NCI-H2081 (cell line): ENCODE results near the gene COPZ1.
A peak's percentile ranks its signal among the peaks of the same experiment; 100 is the strongest.
"Not testable (repeated sequence)": the region's sequence is repeated elsewhere in the genome, so short reads cannot be mapped to it uniquely, and the experiment has no call there.

Source experiments
- DNase-seq, 2 experiments: peaks; one replicate each; lab custom pipeline; 2025; lab: John Stamatoyannopoulos, UW

The COPZ1 gene

DNA sequence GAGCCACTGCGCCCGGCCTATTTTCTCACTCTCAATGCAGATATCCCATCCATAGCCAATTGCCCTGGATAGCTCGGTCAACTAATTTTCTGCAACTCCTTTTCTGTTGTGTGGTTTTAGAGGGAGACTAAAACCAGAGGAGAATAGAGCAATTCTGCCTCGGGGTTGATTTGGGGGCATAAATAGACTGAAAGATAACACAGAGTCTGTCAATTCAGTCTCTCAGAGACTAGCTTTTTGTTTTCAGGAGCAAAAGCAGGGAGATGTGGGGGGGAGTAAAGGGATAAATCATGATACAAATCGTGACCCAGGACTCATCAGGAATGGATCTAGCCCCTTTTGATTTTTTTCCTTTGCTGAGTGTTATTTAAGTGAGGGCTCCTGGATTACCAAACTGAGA lies 6.5 kb downstream of the COPZ1 start:
- DNase-seq = no peak

DNA sequence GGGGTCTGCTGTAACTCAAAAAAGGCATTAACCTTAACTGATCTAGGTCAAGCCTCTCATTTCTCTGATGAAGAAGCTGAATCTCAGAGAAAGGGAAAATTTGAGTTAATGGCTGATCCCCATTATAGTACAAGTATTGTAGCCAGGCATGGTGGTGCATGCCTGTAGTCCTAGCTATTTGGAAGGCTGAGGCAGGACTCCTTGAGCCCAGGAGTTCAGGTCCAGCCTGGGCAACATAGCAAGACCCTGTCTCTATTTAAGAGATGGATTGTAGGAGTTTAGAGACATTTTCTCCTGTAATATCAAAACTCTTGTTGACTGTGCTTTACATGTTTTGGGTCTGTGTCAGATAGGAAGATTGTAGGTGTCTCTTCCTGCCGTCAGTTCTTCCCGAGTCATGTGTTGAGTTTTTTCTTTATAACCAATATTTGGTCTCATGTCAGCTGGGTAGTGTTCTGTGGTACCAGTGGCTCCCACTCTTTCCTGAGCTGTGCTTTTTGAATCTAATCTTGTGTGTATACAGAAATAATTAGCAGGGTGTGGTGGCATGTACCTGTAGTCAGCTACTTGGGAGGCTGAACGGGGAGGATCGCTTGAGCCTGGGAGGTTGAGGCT lies 8.6 kb downstream of the COPZ1 start:
- DNase-seq = no peak

DNA sequence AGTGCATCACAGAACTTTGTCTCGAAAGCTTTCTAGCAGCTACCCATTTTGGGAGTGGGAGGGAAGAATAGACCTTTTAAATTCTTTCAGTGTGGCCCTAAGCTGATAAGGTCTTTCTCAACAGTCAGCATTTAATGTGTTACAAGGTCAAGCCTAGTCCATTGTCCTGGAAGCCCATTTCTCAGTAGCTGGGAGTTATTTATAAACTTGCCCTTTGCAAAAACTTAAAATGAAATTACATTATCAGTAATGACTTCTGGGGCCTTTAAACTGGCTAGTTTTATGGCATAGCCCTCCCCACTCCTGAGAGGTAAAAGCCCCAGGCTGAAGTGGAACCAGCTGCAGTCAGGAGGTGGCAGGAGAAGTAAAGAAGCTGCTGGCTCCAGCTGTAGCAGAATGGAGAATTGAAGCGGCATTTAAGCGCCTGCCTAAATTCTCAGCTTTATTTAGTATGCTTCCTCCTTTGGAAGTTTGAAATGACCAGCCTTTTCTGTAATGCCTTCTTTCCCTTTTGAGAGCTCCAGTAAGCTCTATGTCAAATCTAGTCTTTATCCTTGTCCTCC lies 12.4 kb downstream of the COPZ1 start:
- DNase-seq = peak in 1 of 2 experiments; percentile 37

DNA sequence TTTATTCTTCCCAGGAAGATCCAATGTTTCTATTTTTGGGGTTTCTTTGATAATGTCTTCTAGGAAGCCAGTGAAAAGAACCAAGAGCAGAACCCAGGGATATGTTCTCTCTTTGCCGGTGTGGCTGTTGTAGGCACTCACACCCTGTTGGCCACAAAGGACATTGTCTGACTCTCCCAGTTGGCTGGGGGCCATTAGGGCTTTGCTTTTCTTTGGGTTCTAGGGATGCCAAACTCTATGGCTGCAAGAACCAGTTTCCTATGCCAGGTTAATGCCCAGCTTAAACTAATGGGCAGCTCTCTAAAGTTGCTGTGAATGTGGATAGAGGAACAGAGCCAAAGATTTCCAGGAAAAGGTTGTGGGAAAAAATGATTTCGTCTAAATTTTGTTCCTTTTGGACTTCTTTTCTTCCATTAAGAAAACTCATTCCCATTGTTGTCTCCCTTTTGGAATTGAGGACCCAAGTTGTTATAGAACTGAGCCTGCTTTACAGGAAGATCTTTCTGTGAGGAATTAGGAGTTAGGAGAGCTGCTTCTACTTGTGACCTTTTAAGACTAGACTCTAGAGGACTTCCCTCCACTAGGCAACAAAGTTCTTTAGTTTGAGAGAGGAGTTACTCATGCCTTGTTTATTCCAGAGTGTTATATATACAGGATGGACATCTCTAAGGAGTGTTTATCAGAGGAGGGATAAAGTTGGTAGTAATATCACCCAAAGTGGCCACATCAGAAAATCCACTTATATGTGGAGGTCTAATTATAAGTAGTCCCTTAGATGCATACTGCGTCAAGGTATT lies 13.1 kb downstream of the COPZ1 start:
- DNase-seq = no peak

DNA sequence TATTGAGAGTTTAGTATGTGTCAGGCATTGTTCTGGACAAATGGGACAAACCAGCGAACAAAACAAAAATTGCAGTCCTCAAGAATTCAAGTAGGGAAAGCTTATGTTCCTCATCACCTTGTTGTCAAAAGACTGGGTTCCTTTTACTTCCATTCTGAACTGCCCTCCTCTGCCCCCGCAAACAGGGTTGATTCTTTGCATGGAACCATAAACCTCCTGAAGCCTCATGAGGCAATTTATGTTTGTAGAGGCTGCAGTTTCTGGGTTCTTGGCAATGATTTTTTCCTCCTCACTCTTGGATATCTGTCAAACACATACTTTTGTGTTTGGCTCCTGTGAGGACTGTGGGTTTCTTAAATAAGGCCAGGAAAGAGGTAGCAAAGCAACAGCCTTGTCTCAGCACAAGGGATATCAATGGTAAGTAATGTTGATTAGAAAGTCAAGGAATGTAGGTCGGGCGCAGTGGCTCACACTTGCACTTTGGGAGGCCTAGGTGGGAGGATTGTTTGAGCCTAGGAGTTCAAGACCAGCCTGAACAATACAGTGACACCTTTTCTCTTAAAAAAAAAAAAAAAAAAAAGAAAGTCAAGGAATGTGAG lies 13.9 kb downstream of the COPZ1 start:
- no peak for DNase-seq

DNA sequence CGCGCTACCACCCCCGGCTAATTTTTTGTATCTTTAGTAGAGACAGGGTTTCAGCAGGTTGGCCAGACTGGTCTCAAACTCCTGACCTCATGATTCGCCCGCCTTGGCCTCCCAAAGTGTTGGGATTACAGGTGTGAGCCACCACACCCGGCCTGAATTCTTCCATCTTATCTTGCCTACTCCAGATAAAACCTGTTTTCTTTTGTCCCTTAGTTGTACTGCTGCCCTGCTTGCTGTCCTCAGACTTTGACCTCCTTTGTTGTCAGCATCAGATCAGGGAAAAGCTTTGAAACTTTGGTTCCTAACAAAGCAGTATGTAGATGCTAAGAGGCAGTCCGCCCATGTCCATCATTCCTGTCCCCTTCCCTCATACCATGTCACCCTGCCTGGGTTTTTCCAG lies 15.9 kb downstream of the COPZ1 start:
- DNase-seq = no peak

DNA sequence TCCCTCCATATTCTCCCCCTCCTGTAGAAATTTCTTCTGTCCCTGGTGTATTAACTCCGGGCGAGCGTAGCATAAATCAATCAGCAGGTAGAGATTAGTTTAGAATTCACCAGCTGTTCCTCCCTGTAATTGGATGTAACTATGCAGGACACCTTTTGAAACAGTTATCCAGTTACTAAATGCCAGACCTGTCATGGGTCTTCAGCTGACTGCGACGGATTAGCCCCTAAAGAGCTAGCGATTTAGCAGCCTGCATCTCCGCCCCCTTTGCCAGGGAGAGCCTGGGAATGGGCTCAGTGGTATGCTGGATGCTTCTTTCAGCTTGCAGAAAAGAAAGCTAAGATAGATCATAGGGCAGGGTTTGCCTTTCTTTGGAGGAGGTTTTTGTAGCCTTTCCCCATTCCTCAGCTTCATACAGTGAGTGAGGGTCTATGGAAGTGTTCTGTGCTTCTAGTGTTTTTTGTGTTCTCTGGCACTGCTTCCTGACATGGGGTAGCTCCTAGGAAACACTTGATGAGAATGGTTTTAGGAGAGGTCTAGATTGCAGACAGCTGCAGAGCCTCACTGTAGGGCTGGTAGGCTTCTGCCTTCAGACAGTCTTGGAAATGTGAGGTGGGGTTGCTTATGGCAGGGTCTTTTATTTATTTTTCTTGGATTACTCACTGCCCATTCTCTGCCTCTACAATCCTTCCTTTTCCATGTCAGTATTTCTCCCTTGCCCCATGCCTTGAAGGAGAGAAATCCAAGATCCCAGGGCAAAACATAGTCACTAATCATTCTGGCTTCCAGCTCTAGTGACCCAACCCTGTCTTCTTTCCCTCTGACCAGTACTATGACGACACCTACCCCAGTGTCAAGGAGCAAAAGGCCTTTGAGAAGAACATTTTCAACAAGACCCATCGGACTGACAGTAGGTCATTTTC lies 16.7 kb downstream of the COPZ1 start:
- DNase-seq = peak; percentile 35 to 76

DNA sequence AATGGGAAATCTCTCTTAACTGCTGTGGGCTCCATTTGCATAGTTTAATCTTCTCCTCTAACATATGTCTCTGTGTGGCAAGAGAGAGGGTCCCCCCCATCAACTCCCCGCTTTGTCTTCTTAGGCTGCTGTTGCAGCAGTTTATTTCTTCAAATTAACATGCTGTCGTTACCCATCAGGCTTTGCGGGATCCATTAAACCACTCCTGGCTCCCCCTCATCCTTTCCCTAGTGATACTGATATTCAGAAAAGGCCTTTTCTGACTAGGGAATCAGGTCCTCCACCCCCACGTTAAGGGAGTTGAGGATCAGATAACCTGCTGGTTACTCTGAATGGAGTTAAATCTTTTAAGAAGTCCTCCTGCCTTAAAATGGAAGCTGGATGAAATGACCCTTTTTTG lies 24.1 kb downstream of the COPZ1 start:
- no peak for DNase-seq

DNA sequence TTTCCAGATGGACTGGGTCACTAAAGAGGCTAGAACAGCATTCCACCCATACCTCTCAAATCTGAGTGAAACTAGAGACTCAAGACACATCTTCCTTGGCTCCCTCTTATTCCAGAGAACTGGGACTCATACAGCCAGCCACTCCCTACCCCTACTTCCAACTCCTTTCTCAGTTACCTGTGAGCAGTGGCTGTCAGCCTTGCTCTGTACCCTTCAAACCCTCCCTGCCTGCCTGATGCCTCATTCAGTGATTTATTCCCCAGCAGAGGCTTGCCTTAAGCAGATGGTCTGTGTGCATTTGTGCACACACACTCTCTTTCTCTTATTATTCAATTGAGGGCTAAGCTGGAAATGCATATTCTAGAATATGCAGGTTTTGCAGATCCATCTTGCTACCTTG lies 24.7 kb downstream of the COPZ1 start:
- DNase-seq = no peak

DNA sequence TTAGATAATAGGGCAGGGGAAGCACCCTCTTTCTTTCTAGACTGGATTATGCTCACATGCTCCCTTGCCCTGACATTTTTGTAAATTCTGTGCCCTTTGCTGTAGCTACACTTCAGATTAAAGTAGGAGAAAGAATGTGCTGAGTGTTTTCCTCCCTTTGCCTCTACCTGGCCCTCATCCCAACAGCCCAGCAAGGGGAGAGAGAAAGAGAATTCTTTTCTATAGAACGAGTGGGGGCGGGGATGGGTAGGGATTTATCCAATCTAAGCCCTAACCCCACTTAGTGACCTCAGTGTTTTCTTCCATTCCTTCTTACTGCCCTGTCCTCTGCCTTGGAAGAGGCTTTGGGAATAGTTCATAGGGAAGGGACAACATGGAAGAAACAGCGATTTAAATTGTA lies 25.8 kb downstream of the COPZ1 start:
- DNase-seq = no peak

DNA sequence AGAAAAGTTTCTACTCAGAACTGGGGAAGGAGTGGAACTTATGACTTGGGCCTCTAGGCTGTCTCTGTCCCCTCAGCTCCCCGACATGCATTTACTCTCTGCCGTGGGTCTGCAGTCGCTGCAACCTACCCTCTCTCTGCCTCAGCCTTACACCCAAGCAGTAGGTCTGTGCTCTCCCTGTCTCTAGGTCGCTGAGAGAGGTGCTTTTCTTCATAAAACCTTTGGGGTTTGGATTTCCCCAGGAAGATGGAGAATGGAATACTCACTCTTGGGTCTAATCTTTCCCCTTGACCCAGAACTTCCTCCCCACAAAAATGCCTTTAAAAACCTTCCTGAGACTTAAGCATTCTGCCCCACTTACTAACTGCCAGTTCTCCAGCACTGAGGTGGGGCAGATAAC lies 26.4 kb downstream of the COPZ1 start:
- DNase-seq = no peak

DNA sequence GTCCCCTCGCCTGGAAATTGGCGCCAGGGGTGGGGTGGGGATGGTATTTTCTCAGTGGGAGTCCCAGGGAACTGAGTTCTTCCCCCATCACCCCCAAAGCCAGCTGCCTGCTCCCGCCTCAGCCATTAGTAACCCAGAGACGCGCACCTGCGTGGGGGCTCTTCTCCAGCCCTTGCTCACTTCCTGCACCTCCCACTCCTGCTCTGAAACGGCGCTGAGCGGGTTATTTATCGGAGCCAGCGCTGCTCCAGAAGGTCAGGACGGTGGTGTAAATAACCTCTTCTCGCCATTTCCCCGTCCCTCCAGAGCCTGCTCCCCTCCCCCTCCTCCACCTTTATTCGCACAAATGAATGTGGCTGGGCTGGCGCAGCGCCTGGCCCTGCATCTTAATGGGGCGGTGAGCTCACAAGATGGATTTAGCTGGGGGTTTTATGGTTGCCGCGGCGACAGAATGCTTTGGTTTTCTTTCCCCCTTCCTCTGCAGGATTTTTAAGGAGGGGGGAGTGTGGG lies 27.1 kb downstream of the COPZ1 start:
- peak; percentile 94 to 96 for DNase-seq

DNA sequence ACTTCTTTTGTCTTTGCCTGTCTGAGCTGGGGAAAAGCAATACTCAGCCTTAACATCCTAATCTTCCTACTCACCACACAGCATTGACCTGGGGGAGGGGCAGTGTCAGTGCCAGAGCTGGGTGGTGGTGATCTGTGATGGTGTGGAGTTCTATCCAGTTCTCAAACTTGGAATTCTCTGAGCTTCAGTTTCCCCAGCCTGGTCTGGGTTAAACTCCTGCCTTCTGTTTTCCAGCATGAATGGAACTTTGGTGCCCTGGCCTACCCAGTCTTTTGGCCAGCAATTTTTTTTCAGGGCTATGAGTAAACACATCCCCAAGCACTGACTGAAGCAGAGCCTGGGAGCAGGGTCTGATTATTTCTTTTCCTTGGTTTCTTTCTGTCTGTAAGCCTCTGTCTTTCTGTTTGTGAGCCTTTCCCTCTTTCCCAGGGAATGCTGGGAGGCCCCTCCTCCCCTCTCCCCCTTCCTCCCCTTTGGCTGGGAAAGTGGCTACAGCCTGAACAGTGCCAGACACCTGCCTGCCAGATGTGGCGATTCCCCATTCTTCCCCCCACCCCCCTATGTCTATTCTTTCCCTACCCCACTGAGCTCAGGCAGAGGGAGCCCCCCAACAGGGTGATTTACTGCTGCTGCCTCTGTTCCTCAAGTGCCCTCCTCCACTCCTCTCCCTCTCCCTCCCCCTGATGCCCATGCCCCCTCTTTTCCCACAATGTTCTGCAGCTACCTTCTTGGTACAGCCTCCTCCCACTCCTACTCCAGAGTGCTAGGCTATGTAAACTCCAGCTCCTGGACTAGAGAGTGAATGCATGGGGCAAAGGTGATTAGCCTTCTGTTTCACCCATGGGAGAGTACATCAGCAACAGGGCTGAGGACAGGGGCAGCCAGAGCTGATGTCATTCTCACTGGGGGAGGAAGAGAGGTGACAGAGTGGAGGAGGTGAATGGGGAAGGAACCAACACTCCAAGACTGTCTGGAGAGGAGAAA lies 28.3 kb downstream of the COPZ1 start:
- peak; percentile 75 to 88 for DNase-seq

DNA sequence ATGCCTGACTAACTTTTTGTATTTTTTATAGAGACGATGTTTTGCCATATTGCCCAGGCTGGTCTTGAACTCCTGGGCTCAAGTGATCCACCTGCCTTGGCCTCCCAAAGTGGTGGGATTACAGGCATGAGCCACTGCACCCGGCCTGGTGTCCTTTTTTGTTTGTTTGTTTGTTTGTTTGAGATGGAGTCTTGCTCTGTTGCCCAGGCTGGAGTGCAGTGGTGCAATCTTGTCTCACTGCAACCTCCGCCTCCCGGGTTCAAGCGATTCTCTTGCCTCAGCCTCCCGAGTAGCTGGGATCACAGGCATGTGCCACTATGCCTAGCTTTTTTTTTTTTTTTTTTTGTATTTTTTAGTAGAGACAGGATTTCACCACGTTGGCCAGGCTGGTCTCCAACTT lies 29.3 kb downstream of the COPZ1 start:
- not testable (repeated sequence) for DNase-seq

DNA sequence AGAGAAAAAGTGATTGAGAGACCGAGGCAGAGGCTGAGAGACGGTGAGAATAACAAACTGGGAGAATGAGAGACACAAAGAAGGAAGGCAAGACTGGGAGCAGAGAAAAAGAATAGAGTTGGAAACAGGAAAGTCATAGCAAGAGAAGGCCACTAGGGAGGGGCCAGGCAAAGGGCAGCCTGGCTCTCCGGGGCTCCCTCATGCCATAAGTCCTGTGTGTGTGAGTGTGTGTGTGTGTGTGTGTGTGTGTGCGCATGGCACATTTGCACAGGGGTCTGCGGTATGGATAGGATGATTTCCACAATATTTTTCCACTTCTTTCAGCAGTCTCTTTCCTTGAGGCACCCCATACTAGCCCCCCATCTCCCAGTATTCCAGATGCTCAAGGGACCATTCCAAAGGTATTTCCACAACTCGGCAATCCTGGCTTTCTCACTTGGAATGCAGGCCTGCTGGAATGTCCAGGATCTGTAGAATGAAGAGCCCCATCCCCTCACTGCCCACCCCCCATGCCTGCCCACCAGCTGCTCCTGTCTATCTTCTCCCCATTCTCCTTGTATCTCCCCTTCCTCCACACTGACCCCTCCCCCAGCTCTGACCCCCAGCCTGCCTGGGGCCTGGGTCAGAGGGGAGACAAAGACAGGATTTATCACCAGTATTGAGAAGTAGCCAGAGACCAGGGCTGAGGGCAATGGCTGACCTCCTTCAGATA lies 30.3 kb downstream of the COPZ1 start:
- DNase-seq = no peak

DNA sequence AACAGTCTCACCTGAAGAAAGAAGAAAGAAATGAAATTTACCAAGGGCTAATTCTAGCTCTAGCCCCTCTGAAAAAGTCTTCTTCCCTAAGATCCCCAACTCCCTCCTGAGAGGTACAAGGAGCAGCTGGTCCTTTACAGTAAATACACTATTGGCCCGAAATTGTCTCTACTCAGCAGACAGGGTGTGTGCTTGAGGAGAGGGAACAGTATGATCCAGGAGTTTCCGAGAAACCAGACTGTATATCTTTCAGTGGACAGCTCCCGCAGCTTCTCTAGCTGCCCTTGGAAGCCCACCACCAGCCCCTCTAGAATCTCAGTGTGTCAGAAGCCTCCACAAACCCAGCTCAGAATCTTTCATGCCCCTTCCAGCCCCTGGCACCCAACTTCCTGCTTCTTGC lies 31.3 kb downstream of the COPZ1 start:
- DNase-seq = no peak

DNA sequence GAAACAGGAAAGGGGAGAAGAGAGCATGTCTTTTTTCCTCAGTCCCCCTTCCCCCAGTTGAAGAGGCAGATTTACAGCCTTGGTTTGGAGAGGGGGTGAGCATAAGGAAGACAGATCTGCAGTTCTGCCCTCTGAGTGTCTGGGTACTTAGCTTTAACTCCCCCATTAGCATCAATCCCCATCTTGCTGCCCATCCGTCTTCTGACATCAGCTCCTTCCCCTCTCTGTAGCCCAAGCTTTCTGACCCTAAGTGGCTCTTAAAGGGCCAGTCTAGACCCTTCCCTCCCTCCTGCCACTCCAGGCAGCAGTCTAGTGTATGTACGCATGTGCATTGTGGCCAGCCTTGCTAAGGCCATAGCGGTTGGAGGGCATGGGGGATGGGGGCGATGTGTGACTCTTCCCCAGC lies 32.0 kb downstream of the COPZ1 start:
- DNase-seq = no peak

DNA sequence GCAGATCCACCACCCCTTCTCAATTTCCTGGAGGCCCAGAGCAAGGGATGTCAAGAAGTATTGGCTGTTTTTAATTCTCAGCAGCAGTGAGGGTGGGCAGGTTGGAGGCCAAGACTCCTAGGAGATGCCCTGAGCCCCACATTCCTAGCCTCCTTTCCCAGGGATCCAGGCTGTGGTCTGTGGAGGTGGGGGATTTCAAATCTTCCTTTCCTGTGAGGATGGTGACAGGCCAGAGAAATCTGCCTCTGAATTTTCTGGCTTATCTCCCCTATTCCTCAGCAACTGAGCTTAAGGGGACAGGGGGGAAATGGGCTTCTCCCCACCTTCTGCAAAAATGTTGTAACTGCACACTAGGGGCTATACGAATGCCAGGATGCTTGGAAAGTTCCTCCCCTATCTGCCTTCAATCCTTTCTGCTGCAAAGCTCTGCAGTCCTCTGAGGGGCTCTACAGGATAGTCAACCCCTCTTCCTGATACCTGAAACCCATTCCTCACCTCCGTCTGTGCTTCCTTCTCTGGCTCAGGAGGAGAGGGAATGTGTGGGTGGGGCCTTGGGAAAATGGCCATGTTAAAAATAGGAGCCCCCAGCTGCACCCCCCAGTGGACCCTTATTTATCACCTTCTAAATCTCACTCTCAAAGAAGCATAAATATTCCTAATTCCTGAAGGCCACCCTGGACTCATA lies 32.7 kb downstream of the COPZ1 start:
- DNase-seq = peak in 1 of 2 experiments; percentile 45
